SK-N-DZ (cell line): ENCODE measurements around the gene HNF4A.

Experiments used
- DNase-seq: peaks from one replicate; pipeline ENCODE4 v3.0.0-alpha.2; 2015; ENCODE audit warnings: low spot score

The HNF4A gene

GRCh38 chr20:44442298-44443070, 87.0 kb downstream of the HNF4A start:
- no peak for DNase-seq

GRCh38 chr20:44445742-44446710, 90.5 kb downstream of the HNF4A start:
- no peak for DNase-seq

- DNase-seq, result no peak
Measured at GRCh38 chr20:44447827-44448419, 92.4 kb downstream of the HNF4A start.

GRCh38 chr20:44448753-44449546, 93.5 kb downstream of the HNF4A start:
- peak; percentile 29 for DNase-seq

- no peak for DNase-seq
Measured at GRCh38 chr20:44449864-44450263, 94.4 kb downstream of the HNF4A start.

GRCh38 chr20:44450281-44450889, 94.9 kb downstream of the HNF4A start:
- DNase-seq, result no peak

GRCh38 chr20:44450903-44451450, 95.5 kb downstream of the HNF4A start:
- no peak for DNase-seq

GRCh38 chr20:44454306-44454963, 98.9 kb downstream of the HNF4A start:
- no peak for DNase-seq

- DNase-seq, result no peak
Measured at GRCh38 chr20:44455126-44455525, 99.6 kb downstream of the HNF4A start.

GRCh38 chr20:44456611-44457010, 101.1 kb downstream of the HNF4A start:
- no peak for DNase-seq

- no peak for DNase-seq
Measured at GRCh38 chr20:44457016-44457415, 101.5 kb downstream of the HNF4A start.

- no peak for DNase-seq
Measured at GRCh38 chr20:44459271-44459670, 103.8 kb downstream of the HNF4A start.

- no peak for DNase-seq
Measured at GRCh38 chr20:44460795-44461141, 105.3 kb downstream of the HNF4A start.

- no peak for DNase-seq
Measured at GRCh38 chr20:44461142-44461802, 105.8 kb downstream of the HNF4A start.

- DNase-seq, result no peak
Measured at GRCh38 chr20:44461803-44462174, 106.3 kb downstream of the HNF4A start.

GRCh38 chr20:44463466-44463865, 108.0 kb downstream of the HNF4A start:
- no peak for DNase-seq

GRCh38 chr20:44464514-44464913, 109.0 kb downstream of the HNF4A start:
- DNase-seq, result no peak

- DNase-seq, result no peak
Measured at GRCh38 chr20:44465001-44465560, 109.6 kb downstream of the HNF4A start.

GRCh38 chr20:44467289-44467883, 111.9 kb downstream of the HNF4A start:
- no peak for DNase-seq
